ENCODE measurements around the gene COPE.

COPE gene

DNA sequence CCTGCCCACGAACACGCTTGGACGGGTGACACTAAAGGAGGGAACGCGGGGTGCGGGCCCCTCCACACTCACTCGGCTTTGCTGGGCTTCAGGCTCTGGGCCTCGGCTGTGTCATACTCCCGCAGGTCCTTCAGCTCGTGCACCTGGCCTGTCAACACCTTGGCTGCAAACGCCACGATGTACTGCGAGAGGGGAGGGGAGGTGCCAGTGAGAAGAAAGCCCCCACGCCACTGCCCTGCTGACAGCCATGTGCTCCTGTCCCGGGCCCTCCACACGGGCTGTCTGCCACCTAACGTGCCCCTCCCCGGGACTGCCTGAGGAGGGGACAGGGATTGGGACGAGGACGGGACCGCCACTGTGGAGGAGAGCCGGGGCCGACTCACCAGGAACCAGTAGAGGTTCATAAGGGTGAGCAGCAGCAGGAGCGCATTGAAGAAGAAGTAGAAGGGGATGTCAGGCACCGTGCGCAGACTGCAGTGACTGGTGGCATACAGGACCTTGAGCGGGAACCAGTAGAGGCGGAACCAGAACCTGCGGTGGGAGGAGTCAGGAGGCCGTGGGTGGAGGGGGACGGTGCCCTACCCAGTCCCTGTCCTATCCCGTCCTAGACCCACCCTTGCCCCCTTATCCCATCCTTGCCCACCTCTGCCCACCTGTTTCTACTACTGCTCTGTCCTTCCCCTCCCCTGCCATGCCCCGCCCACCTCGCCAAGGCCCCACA, 40.2 kb downstream of the COPE start:
- TF ChIP-seq, protein P1, sequence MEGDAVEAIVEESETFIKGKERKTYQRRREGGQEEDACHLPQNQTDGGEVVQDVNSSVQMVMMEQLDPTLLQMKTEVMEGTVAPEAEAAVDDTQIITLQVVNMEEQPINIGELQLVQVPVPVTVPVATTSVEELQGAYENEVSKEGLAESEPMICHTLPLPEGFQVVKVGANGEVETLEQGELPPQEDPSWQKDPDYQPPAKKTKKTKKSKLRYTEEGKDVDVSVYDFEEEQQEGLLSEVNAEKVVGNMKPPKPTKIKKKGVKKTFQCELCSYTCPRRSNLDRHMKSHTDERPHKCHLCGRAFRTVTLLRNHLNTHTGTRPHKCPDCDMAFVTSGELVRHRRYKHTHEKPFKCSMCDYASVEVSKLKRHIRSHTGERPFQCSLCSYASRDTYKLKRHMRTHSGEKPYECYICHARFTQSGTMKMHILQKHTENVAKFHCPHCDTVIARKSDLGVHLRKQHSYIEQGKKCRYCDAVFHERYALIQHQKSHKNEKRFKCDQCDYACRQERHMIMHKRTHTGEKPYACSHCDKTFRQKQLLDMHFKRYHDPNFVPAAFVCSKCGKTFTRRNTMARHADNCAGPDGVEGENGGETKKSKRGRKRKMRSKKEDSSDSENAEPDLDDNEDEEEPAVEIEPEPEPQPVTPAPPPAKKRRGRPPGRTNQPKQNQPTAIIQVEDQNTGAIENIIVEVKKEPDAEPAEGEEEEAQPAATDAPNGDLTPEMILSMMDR (IDR thresholded peaks at IDR 0.05; ENCODE audit: low read depth, low read length): no peak
- DNase-seq (ENCODE audit: low read depth in 2 of 2): no peak
- no peak overlapping the region for H3K4me3 ChIP-seq (replicated peaks in 1 of 2; ENCODE audit: low read depth in 2 of 2, low read length in 2 of 2)

DNA sequence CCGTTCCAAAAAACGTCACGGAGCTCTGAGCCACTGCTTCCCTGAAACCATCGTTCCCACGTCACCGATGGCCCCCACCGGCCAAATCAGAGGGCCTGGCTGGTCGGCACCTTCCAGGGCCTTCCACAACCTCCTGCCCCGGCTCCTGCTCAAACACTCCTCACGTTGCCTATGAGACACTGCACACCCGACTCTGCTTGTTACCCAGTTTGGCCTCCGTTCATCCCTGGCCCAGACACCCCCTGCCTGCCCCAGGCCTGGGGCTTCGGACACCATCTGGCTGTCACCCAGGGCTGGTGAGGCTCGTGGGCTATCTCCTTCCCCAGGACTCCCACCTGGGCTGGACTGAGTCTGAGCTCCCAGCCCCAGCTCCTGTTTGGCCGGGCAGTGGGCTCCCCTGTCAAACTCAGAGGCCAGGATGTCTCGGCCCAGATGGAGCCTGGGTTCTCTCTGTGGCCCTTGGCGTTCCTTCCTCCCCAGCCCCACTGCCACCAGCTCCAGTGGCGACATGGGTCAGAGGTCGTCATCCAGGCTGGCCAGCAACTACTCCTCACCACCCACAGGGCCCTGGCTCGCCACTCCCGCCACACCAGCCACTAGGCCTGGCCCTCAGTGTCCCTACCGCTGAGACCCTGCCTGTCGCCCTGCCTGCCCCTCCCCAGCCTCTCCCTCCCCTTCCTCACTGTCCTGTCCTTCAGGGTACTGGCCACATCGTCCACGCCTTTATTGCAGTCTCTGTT, 41.0 kb downstream of the COPE start:
- no peak for DNase-seq (ENCODE audit: low read depth in 2 of 2)
- H3K4me3 ChIP-seq (replicated peaks in 1 of 2; ENCODE audit: low read depth in 2 of 2, low read length in 2 of 2): no peak overlapping the region
- TF ChIP-seq, protein P1 (IDR thresholded peaks at IDR 0.05; ENCODE audit: low read depth, low read length): no peak

DNA sequence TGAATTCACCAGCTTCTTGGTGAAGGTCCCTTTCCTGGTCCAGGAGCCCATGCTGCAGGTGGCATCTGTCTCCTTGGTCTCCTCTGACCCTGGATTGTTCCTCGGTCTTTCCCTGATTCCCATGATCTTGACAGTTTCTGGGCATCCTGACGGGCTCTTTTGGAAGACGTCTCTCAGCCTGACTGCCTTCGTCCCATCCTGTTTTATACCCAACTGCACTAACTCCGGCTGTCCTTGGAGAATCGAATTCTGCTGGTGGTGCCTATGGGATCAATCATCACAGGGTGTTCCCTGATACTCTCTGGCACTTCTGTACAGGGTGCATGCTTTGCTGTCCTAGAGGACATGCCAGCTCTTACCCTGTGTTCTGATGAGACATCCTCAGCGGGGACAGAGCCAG, 42.3 kb downstream of the COPE start:
- DNase-seq (ENCODE audit: low read depth in 2 of 2): no peak
- TF ChIP-seq, protein P1 (IDR thresholded peaks at IDR 0.05; ENCODE audit: low read depth, low read length): no peak
- H3K4me3 ChIP-seq (replicated peaks in 1 of 2; ENCODE audit: low read depth in 2 of 2, low read length in 2 of 2): no peak overlapping the region

DNA sequence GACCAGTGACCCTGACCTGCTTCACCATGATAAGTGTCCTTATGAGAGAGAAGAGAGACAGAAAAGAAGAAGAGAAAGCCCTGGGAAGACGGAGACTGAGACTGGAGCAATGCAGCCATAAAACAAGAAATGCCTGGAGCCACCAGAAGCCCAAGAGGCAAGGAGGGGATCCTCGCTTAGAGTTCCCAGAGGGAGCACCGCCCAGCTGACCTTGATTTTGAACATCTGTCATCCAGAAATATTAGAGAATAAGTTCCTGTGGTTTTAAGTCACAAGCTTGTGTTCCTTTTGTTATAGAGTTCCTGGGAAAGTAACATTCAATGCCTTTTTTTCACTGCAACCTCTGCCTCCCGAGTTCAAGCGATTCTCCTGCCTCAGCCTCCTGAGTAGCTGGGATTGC, 43.5 kb downstream of the COPE start:
- TF ChIP-seq, protein P1 (IDR thresholded peaks at IDR 0.05; ENCODE audit: low read depth, low read length): no peak
- no peak overlapping the region for H3K4me3 ChIP-seq (replicated peaks in 1 of 2; ENCODE audit: low read depth in 2 of 2, low read length in 2 of 2)
- peak in 1 of 2 donors; percentile 14 for DNase-seq (ENCODE audit: low read depth in 2 of 2)

DNA sequence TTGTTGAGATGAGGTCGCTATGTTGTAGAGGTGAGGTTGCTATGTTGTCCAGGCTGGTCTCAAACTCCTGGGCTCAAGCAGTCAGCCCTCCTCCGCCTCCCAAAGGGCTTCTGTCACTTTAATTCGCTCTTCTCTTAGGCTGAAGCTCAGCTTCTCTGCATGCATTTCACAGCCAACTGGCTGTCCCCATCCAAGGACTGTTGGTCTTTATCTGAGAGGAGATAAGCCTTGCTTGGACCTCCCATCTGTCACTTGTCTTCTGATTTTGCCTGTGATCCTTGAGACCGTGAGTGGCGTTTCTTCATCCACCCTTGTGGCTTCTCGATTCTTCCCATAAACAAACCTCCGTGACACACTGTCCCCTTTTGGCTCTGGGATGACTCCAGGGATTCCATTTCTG, 47.6 kb downstream of the COPE start:
- DNase-seq (ENCODE audit: low read depth in 2 of 2): no peak
- TF ChIP-seq, protein P1 (IDR thresholded peaks at IDR 0.05; ENCODE audit: low read depth, low read length): no peak
- H3K4me3 ChIP-seq (replicated peaks in 1 of 2; ENCODE audit: low read depth in 2 of 2, low read length in 2 of 2): no peak overlapping the region

DNA sequence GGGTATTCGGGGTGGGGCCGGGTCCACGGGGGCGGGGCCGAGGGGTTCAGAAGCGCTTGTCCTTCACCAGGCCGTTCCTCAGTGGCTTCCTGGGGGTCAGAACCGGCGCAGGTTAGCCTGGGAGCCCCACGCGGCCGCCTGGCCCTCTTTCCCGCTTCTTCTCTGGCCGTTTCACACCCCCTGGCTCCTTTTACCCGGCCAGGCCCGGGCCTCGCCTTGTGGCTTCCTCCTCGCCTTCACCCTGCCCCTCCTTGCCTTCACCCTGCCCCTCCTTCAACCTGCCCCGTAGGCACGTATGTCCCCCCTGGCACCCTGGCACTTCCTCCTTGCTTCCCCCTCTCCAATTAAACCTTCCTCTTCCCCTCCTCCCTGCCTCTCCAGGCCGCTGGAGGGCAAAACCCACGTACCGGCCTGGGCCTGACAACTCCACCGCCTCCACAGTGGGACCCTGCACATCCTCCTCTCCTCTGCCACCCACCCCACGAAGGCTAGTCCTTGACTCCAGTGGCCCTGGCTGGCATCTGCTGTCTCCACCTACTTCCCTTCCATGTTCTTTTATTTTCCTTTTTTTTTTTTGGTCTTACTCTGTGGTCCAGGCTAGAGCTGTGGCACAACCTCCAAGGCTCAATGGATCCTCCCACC, 48.5 kb downstream of the COPE start:
- no peak overlapping the region for H3K4me3 ChIP-seq (replicated peaks in 1 of 2; ENCODE audit: low read depth in 2 of 2, low read length in 2 of 2)
- TF ChIP-seq, protein P1 (IDR thresholded peaks at IDR 0.05; ENCODE audit: low read depth, low read length): no peak
- no peak for DNase-seq (ENCODE audit: low read depth in 2 of 2)

Measured in cardiac fibroblast (primary cell).